Measurements from ENCODE around the gene CDH23. TPM values are rescaled to one million over a fixed set of nuclear protein-coding genes. Genes with fewer than 3 reads are reported as not detected.

CDH23 gene
- total and polyA plus RNA-seq, 10 of the 15 experiments (the other 5 are each of a cell fraction or from before 2014, with no cell fraction given), result 0.09 to 0.40 (median 0.15) TPM; not detected in 1

- no peak for TF ChIP-seq ASH2L (IDR thresholded peaks at IDR 0.05; ENCODE audit: borderline replicate concordance, low read depth)
These were observed 461.5 kb downstream of the CDH23 start (continued) for GRCh38 chr10:71857934-71858890.

GRCh38 chr10:71860243-71861029 lies 463.7 kb downstream of the CDH23 start:
- peak overlapping the region; percentile 76 for H2AFZ ChIP-seq (ENCODE audit: control insufficient read depth, low read depth, low read length)
- H3K36me3 ChIP-seq (ENCODE audit: control insufficient read depth in 2 of 2, insufficient read depth in 2 of 2, low read length in 1 of 2), result no peaks in the 10 kb centered on the region
- no peaks in the 10 kb centered on the region for H3K79me2 ChIP-seq (ENCODE audit: control insufficient read depth, insufficient read depth, low read length)
- WGBS (ENCODE audit: insufficient coverage, insufficient replicate concordance, low lambda C conversion rate, missing lambda C conversion rate), result 84% methylated on average over 11 of the region's 11 CpGs
- BruUV-seq (replicated peaks), result no TSS peak
- POLR2A ChIA-PET, result interaction anchor here (0.9 to 2.8 kb wide), 3 partner anchors 8 to 11 kb away, joined by 4 to 11 read pairs (median 4); partner anchors contain the start of gene PSAP
- TF ChIP-seq EED (IDR thresholded peaks at IDR 0.05; ENCODE audit: low read depth), result peak; percentile 59
- TF ChIP-seq CREM (IDR thresholded peaks at IDR 0.05; ENCODE audit: low read depth), result no peak
- TF ChIP-seq CREB1 (IDR thresholded peaks at IDR 0.05; ENCODE audit: low read depth), result no peak
- TF ChIP-seq CEBPZ (IDR thresholded peaks at IDR 0.05; ENCODE audit: low read depth, low read length), result no peak
- no peak for TF ChIP-seq POLR2AphosphoS5 (IDR thresholded peaks at IDR 0.05; ENCODE audit: low read length)
- peak; percentile 27; the same call in 1 of the 2 replicates for TF ChIP-seq JUNB (IDR thresholded peaks at IDR 0.05)
- TF ChIP-seq ZNF622 (IDR thresholded peaks at IDR 0.05), result no peak
- no peak for TF ChIP-seq SKIL (IDR thresholded peaks at IDR 0.05; ENCODE audit: low read depth, poor library complexity, severe bottlenecking)
- peak; percentile 100 for TF ChIP-seq BACH1 (IDR thresholded peaks at IDR 0.05; ENCODE audit: borderline replicate concordance)
- peak; percentile 57 for TF ChIP-seq SPI1 (IDR thresholded peaks at IDR 0.05; ENCODE audit: borderline replicate concordance, insufficient read depth, low read depth, low read length)
- 0 out of 2 replicates have a peak, but pooled peaks have one; percentile 11 for TF ChIP-seq TCF12 (IDR thresholded peaks at IDR 0.05; ENCODE audit: low read depth, low read length)
- H3K4me3 ChIP-seq, result no peak overlapping the region
- DNase-seq (ENCODE audit: low read depth, low spot score) (no peak), FAIRE-seq (no peak), ATAC-seq (peak; percentile 95)
- H3K4me2 ChIP-seq (ENCODE audit: control insufficient read depth, insufficient read depth), result peak overlapping the region; percentile 52
- intact Hi-C loops (cut with micrococcal nuclease; ENCODE audit: unreplicated experiment) (no loop called here), in situ Hi-C loops (cut with MboI) (no loop called here)
- SMC1A ChIA-PET (ENCODE audit: uncharacterized antibody, unreplicated experiment), result interaction anchor here (1.1 to 2.3 kb wide), 5 partner anchors 9 to 36 kb away, joined by 4 to 8 read pairs (median 5); partner anchors contain the start of gene PSAP
- CTCF ChIA-PET, result interaction anchor here (0.9 to 2.3 kb wide), 4 partner anchors 9 to 188 kb away, joined by 4 to 12 read pairs (median 10); partner anchors contain the start of gene PSAP
- H4K20me1 ChIP-seq (ENCODE audit: control insufficient read depth, insufficient read depth), result no peaks in the 10 kb centered on the region
- H3K9me3 ChIP-seq (replicated peaks; ENCODE audit: control insufficient read depth, insufficient read depth, low read length), result no peaks in the 10 kb centered on the region
- peaks cover 19% of the 10 kb centered on the region for H3K4me1 ChIP-seq (ENCODE audit: control insufficient read depth, insufficient read depth, low read length)
- peak overlapping the region; percentile 53 for H3K9ac ChIP-seq (ENCODE audit: control insufficient read depth, insufficient read depth, low read length)
- RAD21 ChIA-PET (ENCODE audit: unreplicated experiment), result interaction anchor here (1.0 to 2.3 kb wide), 6 partner anchors 9 to 188 kb away, joined by 3 to 10 read pairs (median 4); partner anchors contain the start of gene PSAP
- H3K27ac ChIP-seq (ENCODE audit: control insufficient read depth, insufficient read depth), result peak overlapping the region; percentile 49
- no peaks in the 10 kb centered on the region for H3K27me3 ChIP-seq (replicated peaks in 1 of 2; ENCODE audit: control insufficient read depth in 2 of 2, insufficient read depth in 2 of 2, low read length in 1 of 2)

Data from GM12878 (cell line).